ENCODE results near the gene SMCHD1.

Gene SMCHD1

GRCh38 chr18:2853926-2854664, 198.6 kb downstream of the SMCHD1 start:
- DNase-seq: no peak

All from NCI-H526 (cell line).